ENCODE measurements around the gene LAMA5.
A peak's percentile ranks its signal among the peaks of the same experiment; 100 is the strongest.

Gene LAMA5

DNA sequence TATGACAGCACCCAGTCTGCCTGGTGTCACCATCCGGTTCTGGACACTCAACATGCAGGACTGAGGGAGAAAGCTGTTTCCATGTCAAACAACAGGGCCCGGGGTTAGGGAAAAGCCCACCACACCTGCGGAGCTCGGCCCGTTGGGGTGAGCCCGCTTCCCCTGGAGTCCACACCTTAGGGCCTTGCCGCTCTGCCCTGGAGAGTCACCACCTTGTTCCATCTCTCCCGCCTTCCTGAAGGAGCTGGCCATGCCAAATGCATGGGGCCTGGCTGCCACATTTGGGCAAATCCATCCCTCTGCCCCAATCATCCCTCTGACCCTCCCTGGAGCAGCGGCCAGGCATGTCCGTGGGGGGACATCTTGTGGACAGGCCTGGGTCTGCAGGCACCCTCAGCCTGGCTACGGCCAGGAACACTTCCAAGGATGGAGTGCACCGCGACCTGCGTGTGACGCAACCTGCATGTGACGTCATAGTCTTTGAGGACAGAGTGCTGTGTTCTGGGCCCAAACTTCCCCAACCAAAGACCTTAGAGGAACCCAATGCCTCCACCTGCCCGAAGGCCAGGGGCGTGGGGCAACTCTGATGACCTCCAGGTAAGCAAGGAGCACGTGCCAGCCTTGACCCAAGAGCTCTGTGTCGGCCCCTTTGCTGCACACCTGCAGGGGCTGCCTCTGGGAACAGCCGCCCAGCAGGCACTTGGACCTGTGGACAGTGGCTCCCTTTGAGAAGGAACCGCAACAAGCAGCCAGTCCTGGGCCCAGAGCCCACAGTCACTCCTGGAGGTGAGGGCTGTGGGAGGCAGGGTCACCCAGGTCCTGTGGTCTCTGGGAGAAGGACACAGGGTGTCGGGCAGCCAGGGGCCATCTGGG is 38.2 kb upstream of the LAMA5 start:
- Mint-ChIP-seq H3K9me3 (no peaks in the 10 kb centered on the region), H3K36me3 (ENCODE audit: low read depth) (peaks cover 4% of the 10 kb centered on the region), H3K4me1 (peaks cover 25% of the 10 kb centered on the region), H3K27ac (no peak overlapping the region), H3K4me3 (peak overlapping the region; percentile 76), H3K27me3 (ENCODE audit: low read depth, poor library complexity) (peaks cover 20% of the 10 kb centered on the region)
- TF ChIP-seq, protein P1, sequence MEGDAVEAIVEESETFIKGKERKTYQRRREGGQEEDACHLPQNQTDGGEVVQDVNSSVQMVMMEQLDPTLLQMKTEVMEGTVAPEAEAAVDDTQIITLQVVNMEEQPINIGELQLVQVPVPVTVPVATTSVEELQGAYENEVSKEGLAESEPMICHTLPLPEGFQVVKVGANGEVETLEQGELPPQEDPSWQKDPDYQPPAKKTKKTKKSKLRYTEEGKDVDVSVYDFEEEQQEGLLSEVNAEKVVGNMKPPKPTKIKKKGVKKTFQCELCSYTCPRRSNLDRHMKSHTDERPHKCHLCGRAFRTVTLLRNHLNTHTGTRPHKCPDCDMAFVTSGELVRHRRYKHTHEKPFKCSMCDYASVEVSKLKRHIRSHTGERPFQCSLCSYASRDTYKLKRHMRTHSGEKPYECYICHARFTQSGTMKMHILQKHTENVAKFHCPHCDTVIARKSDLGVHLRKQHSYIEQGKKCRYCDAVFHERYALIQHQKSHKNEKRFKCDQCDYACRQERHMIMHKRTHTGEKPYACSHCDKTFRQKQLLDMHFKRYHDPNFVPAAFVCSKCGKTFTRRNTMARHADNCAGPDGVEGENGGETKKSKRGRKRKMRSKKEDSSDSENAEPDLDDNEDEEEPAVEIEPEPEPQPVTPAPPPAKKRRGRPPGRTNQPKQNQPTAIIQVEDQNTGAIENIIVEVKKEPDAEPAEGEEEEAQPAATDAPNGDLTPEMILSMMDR (IDR thresholded peaks at IDR 0.05), result peak; percentile 70
- DNase-seq, result peak; percentile 66

DNA sequence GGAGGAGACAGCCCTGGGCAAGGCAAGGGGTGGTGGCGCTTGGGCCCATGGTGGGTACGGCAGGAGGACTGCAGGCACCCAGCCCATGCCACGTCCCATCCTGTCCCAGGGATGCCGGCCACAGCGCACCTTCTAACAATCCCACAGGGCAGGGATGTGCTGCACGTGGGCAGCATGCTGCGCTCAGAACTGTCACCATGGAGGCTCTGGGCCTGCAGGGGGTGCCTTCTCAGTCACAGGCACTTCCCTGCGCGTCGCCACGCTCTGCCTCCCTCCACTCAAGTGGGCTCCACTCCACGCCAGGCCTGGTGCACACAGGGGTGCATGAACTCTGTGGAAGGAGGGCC is 37.6 kb upstream of the LAMA5 start:
- Mint-ChIP-seq H3K9me3 (no peaks in the 10 kb centered on the region), H3K4me1 (peaks cover 19% of the 10 kb centered on the region), H3K36me3 (ENCODE audit: low read depth) (peaks cover 4% of the 10 kb centered on the region)

DNA sequence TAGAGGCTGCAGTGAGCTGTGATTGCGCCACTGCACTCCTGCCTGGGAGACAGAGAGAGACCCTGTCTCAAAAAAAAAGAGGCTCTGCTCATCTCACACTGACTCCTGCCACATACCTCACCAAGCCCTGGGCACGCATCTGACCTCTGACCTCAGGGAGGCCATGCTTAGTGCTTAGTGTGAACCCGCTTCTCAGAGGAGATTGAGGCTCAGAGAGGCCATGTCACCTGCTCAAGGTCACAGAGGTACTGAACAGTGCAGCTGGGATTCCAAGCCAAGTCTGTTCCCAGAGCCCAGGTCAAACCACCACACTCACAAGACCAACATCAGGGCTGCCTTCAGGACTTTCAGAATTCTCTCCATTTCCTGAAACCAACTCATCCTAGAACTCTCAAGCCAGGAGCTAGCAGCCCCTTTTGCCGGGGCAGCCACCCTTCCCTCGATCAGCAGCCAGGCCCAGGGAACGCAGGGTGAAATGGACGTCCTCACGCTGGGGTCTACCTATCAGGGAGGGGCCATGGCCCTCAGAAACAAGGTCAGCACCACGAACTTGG is 37.1 kb upstream of the LAMA5 start:
- Mint-ChIP-seq H3K4me3 (no peak overlapping the region), H3K9me3 (no peaks in the 10 kb centered on the region), H3K36me3 (ENCODE audit: low read depth) (peaks cover 4% of the 10 kb centered on the region), H3K4me1 (peaks cover 14% of the 10 kb centered on the region), H3K27me3 (ENCODE audit: low read depth, poor library complexity) (peaks cover 10% of the 10 kb centered on the region), H3K27ac (no peak overlapping the region)
- TF ChIP-seq, protein P1 (IDR thresholded peaks at IDR 0.05), result no peak
- no peak for DNase-seq

More for the DNA sequence above, 37.6 kb upstream of the LAMA5 start:
- H3K4me3 Mint-ChIP-seq, result no peak overlapping the region
- peaks cover 14% of the 10 kb centered on the region for H3K27me3 Mint-ChIP-seq (ENCODE audit: low read depth, poor library complexity)
- DNase-seq, result no peak
- TF ChIP-seq, protein P1 (IDR thresholded peaks at IDR 0.05), result no peak
- no peak overlapping the region for H3K27ac Mint-ChIP-seq

DNA sequence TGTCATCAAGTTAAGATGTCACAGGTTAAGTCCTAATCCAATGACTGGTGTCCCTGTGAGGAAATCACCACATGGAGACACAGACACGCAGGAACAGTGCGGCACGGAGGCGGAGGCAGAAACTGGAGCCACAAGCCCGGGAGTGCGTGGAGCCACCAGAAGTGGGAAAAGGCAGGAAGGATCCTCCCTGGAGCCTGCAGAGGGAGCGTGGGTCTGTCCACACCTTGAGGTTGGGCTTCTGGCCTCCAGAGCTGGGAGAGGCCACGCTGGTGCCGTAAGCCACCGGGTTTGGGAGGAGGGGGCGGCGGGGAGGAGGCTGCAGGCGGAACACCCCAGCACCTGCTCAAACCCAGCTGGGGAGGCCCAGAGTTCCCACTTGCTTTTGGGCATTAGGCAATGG is 36.2 kb upstream of the LAMA5 start:
- no peak overlapping the region for H3K27ac Mint-ChIP-seq

DNA sequence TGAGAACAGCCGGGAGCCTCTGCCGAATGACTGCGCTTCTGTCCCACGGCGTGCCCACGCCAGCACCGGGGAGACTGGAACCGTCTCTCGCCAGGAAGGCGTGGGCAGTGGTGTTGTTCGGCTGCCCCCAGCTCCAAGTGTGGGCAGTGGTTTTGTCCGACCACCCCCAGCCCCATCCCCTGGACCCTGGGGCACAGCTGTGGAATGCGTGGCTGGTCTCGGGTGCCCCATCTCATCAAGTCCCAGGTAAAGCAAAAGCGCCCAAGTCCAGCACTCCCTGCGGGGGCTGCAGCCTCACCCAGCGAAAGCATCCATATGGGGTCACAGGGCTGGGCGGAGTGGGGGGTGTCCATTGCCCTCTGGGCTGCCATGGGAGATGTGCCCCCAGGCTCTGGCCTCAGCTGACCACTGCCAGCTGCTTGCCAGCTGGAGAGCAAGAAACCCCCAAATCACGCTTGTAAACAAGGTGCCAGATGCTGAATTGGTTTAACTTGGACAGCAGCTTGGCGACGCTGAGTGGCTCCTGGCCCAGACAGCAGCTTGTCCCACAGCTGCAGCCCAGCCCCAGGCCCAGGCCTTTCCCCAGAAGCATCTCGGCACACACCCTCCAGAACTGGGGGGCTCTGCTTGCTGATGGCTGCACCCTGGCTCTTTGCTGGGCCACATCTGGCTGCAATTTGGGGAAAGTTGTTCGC is 35.5 kb upstream of the LAMA5 start:
- H3K27me3 Mint-ChIP-seq (ENCODE audit: low read depth, poor library complexity), result peaks cover 4% of the 10 kb centered on the region
- H3K4me3 Mint-ChIP-seq, result no peak overlapping the region
- TF ChIP-seq, protein P1 (IDR thresholded peaks at IDR 0.05), result no peak
- H3K9me3 Mint-ChIP-seq, result no peaks in the 10 kb centered on the region
- no peak for DNase-seq
- H3K27ac Mint-ChIP-seq, result no peak overlapping the region
- H3K4me1 Mint-ChIP-seq, result peaks cover 14% of the 10 kb centered on the region
- H3K36me3 Mint-ChIP-seq (ENCODE audit: low read depth), result peaks cover 11% of the 10 kb centered on the region

More for the DNA sequence above, 36.2 kb upstream of the LAMA5 start:
- no peak for DNase-seq
- no peak overlapping the region for H3K4me3 Mint-ChIP-seq
- H3K9me3 Mint-ChIP-seq, result no peaks in the 10 kb centered on the region
- TF ChIP-seq, protein P1 (IDR thresholded peaks at IDR 0.05), result no peak
- peaks cover 4% of the 10 kb centered on the region for H3K36me3 Mint-ChIP-seq (ENCODE audit: low read depth)
- H3K4me1 Mint-ChIP-seq, result peaks cover 14% of the 10 kb centered on the region
- peaks cover 4% of the 10 kb centered on the region for H3K27me3 Mint-ChIP-seq (ENCODE audit: low read depth, poor library complexity)
